IMR-90 (cell line): ENCODE data around the gene DLL3.
A peak's percentile ranks its signal among the peaks of the same experiment; 100 is the strongest.

ENCODE experiments used
- CTCF ChIP-seq: conservative IDR thresholded peaks from 2 replicates; pipeline ENCODE4 v1.5.1; 2012; ENCODE audit warnings: mild to moderate bottlenecking, low read depth, low read length, improper control_type of control experiment
- MAFK ChIP-seq: IDR thresholded peaks from 2 replicates; pipeline ENCODE4 v1.6.1; 2012; ENCODE audit warnings: low read depth, low read length, improper control_type of control experiment
- MAZ ChIP-seq: IDR thresholded peaks from 2 replicates; pipeline ENCODE4 v1.6.1; 2012; ENCODE audit warnings: low read depth, mild to moderate bottlenecking, low read length, improper control_type of control experiment, moderate library complexity, borderline replicate concordance
- MXI1 ChIP-seq: IDR thresholded peaks from 2 replicates; pipeline ENCODE4 v1.6.1; 2012; ENCODE audit warnings: low read depth, mild to moderate bottlenecking, low read length, moderate library complexity, borderline replicate concordance
- POLR2A ChIP-seq: IDR thresholded peaks from 2 replicates; pipeline ENCODE4 v1.6.1; 2012; ENCODE audit warnings: mild to moderate bottlenecking, low read depth, low read length
- RAD21 ChIP-seq: IDR thresholded peaks from 2 replicates; pipeline ENCODE4 v1.6.1; 2012; ENCODE audit warnings: low read length, improper control_type of control experiment
- RCOR1 ChIP-seq: IDR thresholded peaks from 2 replicates; pipeline ENCODE4 v1.6.1; 2012; ENCODE audit warnings: mild to moderate bottlenecking, low read length, improper control_type of control experiment; ENCODE audit not compliant: insufficient replicate concordance
- SMC3 ChIP-seq: fragments of 150-350 bp; IDR thresholded peaks from 2 replicates; pipeline ENCODE4 v1.6.1; 2016; ENCODE audit warnings: low read depth, mild to moderate bottlenecking, antibody characterized with exemption, low read length, moderate library complexity
- USF2 ChIP-seq: fragments of 150-350 bp; IDR thresholded peaks from 2 replicates; pipeline ENCODE4 v1.6.1; 2017; ENCODE audit warnings: mild to moderate bottlenecking, antibody characterized with exemption, low read length, low read depth

GRCh38 chr19:39502640-39503417, 4.1 kb downstream of the DLL3 start:
- TF ChIP-seq RAD21 (peak; percentile 25), POLR2A (no peak), MXI1 (no peak), CTCF (peak; percentile 87), MAZ (0 out of 2 replicates have a peak, but pooled peaks have one; percentile 25), USF2 (0 out of 2 replicates have a peak, but pooled peaks have one; percentile 1), RCOR1 (no peak), MAFK (no peak), SMC3 (peak; percentile 47)
